Measurements from ENCODE around the gene SLC39A1.

Gene SLC39A1

DNA sequence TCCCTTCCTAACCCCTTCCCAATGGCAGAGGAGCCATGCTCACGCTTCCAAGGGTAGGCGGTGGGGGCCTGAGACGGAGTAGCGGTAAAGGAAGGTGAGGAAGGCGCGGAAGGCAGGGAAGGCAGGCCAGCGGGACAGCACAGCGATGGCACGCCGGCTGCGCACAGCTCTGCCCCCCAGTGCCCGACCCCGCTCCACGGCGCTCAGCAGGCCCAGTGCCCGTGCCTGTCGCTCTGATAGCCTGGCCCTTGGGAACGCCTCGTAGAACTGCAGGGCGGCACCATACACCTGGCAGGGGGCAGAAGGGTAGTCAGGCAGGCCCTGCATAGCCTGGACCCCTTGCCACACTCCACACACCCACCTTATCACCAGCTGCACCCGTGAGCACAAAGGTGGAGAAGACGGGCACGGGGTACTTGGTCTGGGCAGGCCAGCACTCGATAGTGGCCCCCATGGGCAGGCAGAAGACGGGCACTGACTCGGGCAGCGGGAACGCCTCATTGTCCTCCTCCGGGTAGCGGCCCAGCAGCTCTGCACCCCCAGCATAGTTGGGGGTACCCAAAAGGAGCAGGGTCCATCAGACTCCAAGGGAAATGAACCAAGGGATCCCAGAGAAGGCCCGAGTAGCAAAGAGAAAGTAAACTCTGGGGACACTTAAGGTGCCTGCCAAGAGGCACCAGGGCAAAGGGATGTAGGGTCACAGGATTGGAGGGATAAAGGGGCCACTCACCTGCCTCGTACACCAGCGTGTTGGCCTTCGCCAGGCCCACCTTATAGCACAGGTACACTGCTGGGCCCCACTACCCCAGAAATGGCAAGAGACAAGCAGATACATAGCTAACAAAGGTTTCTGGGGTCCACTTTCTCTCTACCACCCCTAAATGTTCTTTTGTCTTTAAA lies 21.3 kb downstream of the SLC39A1 start:
- ATAC-seq (ENCODE audit: insufficient read depth, low read depth): no peak
- Histone ChIP-seq H3K4me2 (ENCODE audit: insufficient read depth, low read length) (no peak overlapping the region), H3K27me3 (ENCODE audit: insufficient read depth, low read length, poor library complexity) (no peaks in the 10 kb centered on the region), H2AFZ (ENCODE audit: low read depth, low read length) (no peak overlapping the region), H3K4me3 (ENCODE audit: low read depth in 1 of 2, low read length in 2 of 2) (no peak overlapping the region), H4K20me1 (ENCODE audit: insufficient read depth, low read length) (peaks cover 14% of the 10 kb centered on the region), H3K79me2 (ENCODE audit: insufficient read depth, low read length) (peaks cover 36% of the 10 kb centered on the region), H3K9ac (ENCODE audit: low read depth, low read length) (no peak overlapping the region), H3K27ac (ENCODE audit: low read length) (no peak overlapping the region), H3K4me1 (ENCODE audit: insufficient read depth, low read length) (peaks cover 25% of the 10 kb centered on the region), H3K36me3 (ENCODE audit: insufficient read depth, low read length) (peaks cover 67% of the 10 kb centered on the region), H3K9me3 (ENCODE audit: insufficient read depth, low read length, severe bottlenecking) (no peaks in the 10 kb centered on the region)
- TF ChIP-seq EZH2 (IDR thresholded peaks at IDR 0.05; ENCODE audit: borderline replicate concordance, low read depth, low read length, severe bottlenecking) (no peak), CTCF (IDR thresholded peaks at IDR 0.05; ENCODE audit: borderline replicate concordance, extremely low read depth, low read length, poor library complexity, severe bottlenecking) (no peak)
- DNase-seq: no peak

DNA sequence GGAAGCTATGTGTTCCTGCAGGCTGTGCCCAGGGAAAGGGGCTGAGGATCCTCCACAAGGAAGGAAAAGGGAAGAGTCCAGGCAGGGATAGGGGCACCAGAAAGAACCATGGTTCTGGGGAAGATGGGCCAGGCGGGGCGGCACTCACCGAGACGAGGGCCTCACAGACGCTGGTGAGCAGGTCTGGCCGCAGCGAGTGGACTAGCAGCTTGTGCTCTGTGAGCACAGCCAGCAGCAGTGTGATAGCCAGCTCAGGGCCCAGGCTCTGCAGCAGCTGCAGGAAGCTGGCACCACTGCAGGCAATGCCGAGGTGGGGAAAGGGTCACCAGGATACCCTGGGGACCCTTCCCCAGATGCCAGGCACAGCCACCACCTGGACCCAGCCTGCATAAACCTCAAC lies 22.6 kb downstream of the SLC39A1 start:
- no peak for ATAC-seq (ENCODE audit: insufficient read depth, low read depth)
- H3K4me2 ChIP-seq (ENCODE audit: insufficient read depth, low read length): no peak overlapping the region
- H3K36me3 ChIP-seq (ENCODE audit: insufficient read depth, low read length): peaks cover 79% of the 10 kb centered on the region

GRCh38 chr1:153939476-153939875 lies 23.9 kb downstream of the SLC39A1 start:
- H3K27me3 ChIP-seq (ENCODE audit: insufficient read depth, low read length, poor library complexity): no peaks in the 10 kb centered on the region
- peaks cover 8% of the 10 kb centered on the region for H3K4me1 ChIP-seq (ENCODE audit: insufficient read depth, low read length)
- ATAC-seq (ENCODE audit: insufficient read depth, low read depth) (no peak), DNase-seq (no peak)
- H3K4me3 ChIP-seq (ENCODE audit: low read depth in 1 of 2, low read length in 2 of 2): no peak overlapping the region
- H4K20me1 ChIP-seq (ENCODE audit: insufficient read depth, low read length): peaks cover 10% of the 10 kb centered on the region
- H3K9ac ChIP-seq (ENCODE audit: low read depth, low read length): no peak overlapping the region
- H2AFZ ChIP-seq (ENCODE audit: low read depth, low read length): no peak overlapping the region
- no peaks in the 10 kb centered on the region for H3K9me3 ChIP-seq (ENCODE audit: insufficient read depth, low read length, severe bottlenecking)
- no peak overlapping the region for H3K27ac ChIP-seq (ENCODE audit: low read length)
- peaks cover 17% of the 10 kb centered on the region for H3K79me2 ChIP-seq (ENCODE audit: insufficient read depth, low read length)
- H3K36me3 ChIP-seq (ENCODE audit: insufficient read depth, low read length): peaks cover 88% of the 10 kb centered on the region
- no peak overlapping the region for H3K4me2 ChIP-seq (ENCODE audit: insufficient read depth, low read length)
- TF ChIP-seq EZH2 (IDR thresholded peaks at IDR 0.05; ENCODE audit: borderline replicate concordance, low read depth, low read length, severe bottlenecking) (no peak), CTCF (IDR thresholded peaks at IDR 0.05; ENCODE audit: borderline replicate concordance, extremely low read depth, low read length, poor library complexity, severe bottlenecking) (no peak)

More for the DNA sequence above, 22.6 kb downstream of the SLC39A1 start:
- Histone ChIP-seq H2AFZ (ENCODE audit: low read depth, low read length) (no peak overlapping the region), H3K27me3 (ENCODE audit: insufficient read depth, low read length, poor library complexity) (no peaks in the 10 kb centered on the region), H3K79me2 (ENCODE audit: insufficient read depth, low read length) (peaks cover 29% of the 10 kb centered on the region), H3K4me1 (ENCODE audit: insufficient read depth, low read length) (peaks cover 20% of the 10 kb centered on the region), H3K9ac (ENCODE audit: low read depth, low read length) (no peak overlapping the region), H3K27ac (ENCODE audit: low read length) (no peak overlapping the region), H3K4me3 (ENCODE audit: low read depth in 1 of 2, low read length in 2 of 2) (no peak overlapping the region), H3K9me3 (ENCODE audit: insufficient read depth, low read length, severe bottlenecking) (no peaks in the 10 kb centered on the region), H4K20me1 (ENCODE audit: insufficient read depth, low read length) (peaks cover 14% of the 10 kb centered on the region)
- DNase-seq: no peak
- TF ChIP-seq CTCF (IDR thresholded peaks at IDR 0.05; ENCODE audit: borderline replicate concordance, extremely low read depth, low read length, poor library complexity, severe bottlenecking) (no peak), EZH2 (IDR thresholded peaks at IDR 0.05; ENCODE audit: borderline replicate concordance, low read depth, low read length, severe bottlenecking) (no peak)
